T-helper 17 cell (primary cell): ENCODE results near the gene CTDP1. TPM values are rescaled to one million over a fixed set of nuclear protein-coding genes. Genes with fewer than 3 reads are reported as not detected.

ENCODE experiments used
- ATAC-seq: fragments of 150-1000 bp; cut with Tn5 transposase; 2 replicates; pipeline ENCODE4 v1.10.0; 2021; ENCODE audit warnings: mild to moderate bottlenecking, moderate library complexity
- DNase-seq, 3 donors: peaks; one replicate each; pipeline versions ENCODE4 v3.0.0 to v3.0.0-alpha.2; 2020 to 2021
- H3K9me3 ChIP-seq: one replicate; pipeline ENCODE4 v1.7.0; 2013; ENCODE audit warnings: low read length, mild to moderate bottlenecking; ENCODE audit not compliant: control insufficient read depth, poor library complexity, severe bottlenecking
- H3K27ac Mint-ChIP-seq: one replicate; pipeline ENCODE4 v1.8.0; 2022; ENCODE audit warnings: mild to moderate bottlenecking, moderate library complexity, mixed read lengths
- H3K27me3 Mint-ChIP-seq: one replicate; pipeline ENCODE4 v1.8.0; 2022; ENCODE audit warnings: mixed read lengths
- H3K36me3 Mint-ChIP-seq: one replicate; pipeline ENCODE4 v1.8.0; 2022; ENCODE audit warnings: low read depth, mixed read lengths
- H3K4me1 Mint-ChIP-seq: one replicate; pipeline ENCODE4 v1.8.0; 2022; ENCODE audit warnings: mild to moderate bottlenecking, mixed read lengths
- H3K4me3 Mint-ChIP-seq: one replicate; pipeline ENCODE4 v1.8.0; 2022; ENCODE audit warnings: mild to moderate bottlenecking, moderate library complexity, mixed read lengths
- total RNA-seq, 4 donors: library from RNA in 2 of 4; stranded (reverse) in 2 of 4; gene quantifications; one replicate each; pipeline ENCODE4 v1.2.3 and lab custom pipeline; 2022 to 2026

CTDP1 gene
- total RNA-seq, 2 donors from 2014 or later, result 61.0 to 65.1 TPM

- H3K27me3 Mint-ChIP-seq, result no peaks in the 10 kb centered on the region
- H3K27ac Mint-ChIP-seq, result peak overlapping the region; percentile 21
- peak overlapping the region; percentile 72 for H3K4me3 Mint-ChIP-seq
- ATAC-seq (no peak), DNase-seq (no peak)
- H3K36me3 Mint-ChIP-seq, result no peaks in the 10 kb centered on the region
- H3K4me1 Mint-ChIP-seq, result peaks cover 51% of the 10 kb centered on the region
- H3K9me3 ChIP-seq, result no peaks in the 10 kb centered on the region
Observed at GRCh38 chr18:79682481-79682880, 2.9 kb downstream of the CTDP1 start.

DNA sequence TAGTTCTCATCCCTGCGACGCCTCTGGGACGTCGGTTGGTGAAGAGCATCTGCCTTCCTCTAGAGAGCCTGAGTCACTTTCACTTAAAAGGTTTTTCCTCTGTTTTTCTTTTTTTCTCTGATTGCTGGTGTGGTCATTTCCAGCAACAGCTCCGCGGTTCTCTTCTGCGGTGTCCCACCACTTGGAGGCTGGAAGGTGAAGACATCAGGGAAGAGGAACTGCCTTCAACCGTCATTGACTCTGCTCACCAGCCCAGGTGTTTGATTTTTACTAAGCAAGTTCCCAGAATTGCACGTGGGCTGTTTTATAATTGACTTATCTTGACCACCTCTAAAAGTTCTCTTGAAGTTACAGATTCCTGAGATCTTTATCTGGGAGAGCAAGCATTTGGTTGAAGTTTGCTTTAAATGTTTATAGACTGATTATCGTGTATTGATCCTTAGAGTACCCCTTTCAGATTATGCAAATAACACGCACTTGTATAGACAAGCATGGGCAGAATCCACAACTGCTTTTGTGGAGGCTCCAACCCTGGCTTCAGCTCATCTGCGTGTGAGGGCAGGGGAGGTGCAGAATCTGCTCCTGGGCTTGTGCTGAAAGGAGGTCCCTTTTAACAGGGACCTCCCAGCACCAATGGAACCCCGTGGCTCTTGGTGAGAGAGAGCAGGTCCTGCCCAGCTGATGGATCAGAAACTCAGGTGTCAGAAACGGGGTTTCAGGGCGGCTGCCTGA lies 3.5 kb downstream of the CTDP1 start:
- DNase-seq, result no peak
- peak overlapping the region; percentile 21 for H3K27ac Mint-ChIP-seq
- H3K27me3 Mint-ChIP-seq, result no peaks in the 10 kb centered on the region

DNA sequence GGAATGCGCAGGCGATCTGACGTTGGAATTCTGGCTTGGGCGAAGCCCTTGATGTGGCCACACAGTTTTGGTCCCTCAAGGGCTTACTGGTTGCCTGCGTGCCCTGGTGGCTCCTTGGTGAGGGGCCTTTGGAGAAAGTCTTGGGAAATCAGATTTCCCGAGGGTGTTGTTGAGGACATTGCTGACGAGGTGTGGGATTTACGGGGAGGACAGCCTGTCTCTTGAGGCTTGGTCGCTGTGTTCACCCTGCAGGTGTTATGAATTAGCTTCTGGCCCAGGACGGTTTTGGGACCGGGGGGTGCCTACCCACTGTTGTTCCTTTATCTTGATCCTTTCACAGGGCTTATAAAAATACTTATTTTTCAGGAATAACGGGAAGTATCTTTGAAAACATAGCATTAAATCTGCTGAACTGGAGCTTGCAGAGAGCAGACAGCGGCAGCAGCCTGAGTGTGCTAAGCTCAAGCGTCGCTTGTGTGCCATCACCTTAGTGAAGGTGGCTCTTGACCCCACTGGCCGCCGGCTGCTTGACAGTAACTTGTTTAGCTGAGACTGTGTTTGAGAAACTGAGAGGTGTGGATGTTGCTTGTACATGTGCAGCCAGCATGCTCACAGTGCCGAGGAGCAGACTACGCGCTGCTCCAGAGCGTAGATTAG lies 4.2 kb downstream of the CTDP1 start:
- no peak for ATAC-seq
- H3K4me1 Mint-ChIP-seq, result peaks cover 51% of the 10 kb centered on the region
- DNase-seq, result no peak
- H3K27me3 Mint-ChIP-seq, result no peaks in the 10 kb centered on the region
- H3K4me3 Mint-ChIP-seq, result peak overlapping the region; percentile 72
- H3K9me3 ChIP-seq, result no peaks in the 10 kb centered on the region
- no peaks in the 10 kb centered on the region for H3K36me3 Mint-ChIP-seq
- peak overlapping the region; percentile 21 for H3K27ac Mint-ChIP-seq

More for the DNA sequence above, 3.5 kb downstream of the CTDP1 start:
- no peaks in the 10 kb centered on the region for H3K9me3 ChIP-seq
- H3K36me3 Mint-ChIP-seq, result no peaks in the 10 kb centered on the region
- peaks cover 53% of the 10 kb centered on the region for H3K4me1 Mint-ChIP-seq
- ATAC-seq, result no peak
- H3K4me3 Mint-ChIP-seq, result peak overlapping the region; percentile 72

DNA sequence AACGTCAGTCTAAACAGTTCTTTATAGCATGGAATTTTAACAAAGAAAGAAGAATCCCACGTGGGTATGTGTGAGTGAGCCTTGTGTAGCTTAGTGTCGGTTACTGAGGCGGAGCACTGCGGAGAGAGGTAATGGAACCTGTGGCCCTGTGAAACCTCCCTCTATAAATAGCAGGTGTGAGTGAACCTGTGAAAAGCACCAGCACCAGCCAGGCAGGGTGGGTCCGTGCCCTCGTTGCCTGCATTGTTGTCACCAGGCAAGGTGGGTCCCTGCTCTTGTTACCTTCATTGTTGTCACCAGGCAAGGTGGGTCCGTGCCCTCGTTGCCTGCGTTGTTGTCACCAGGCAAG lies 4.7 kb downstream of the CTDP1 start:
- Mint-ChIP-seq H3K4me3 (peak overlapping the region; percentile 72), H3K36me3 (no peaks in the 10 kb centered on the region), H3K4me1 (peaks cover 50% of the 10 kb centered on the region), H3K27ac (peak overlapping the region; percentile 21), H3K27me3 (no peaks in the 10 kb centered on the region)
- DNase-seq, result no peak
- H3K9me3 ChIP-seq, result no peaks in the 10 kb centered on the region
- ATAC-seq, result no peak

- DNase-seq, result no peak
- ATAC-seq, result peak; percentile 26
- H3K36me3 Mint-ChIP-seq, result no peaks in the 10 kb centered on the region
- no peak overlapping the region for H3K4me3 Mint-ChIP-seq
- H3K9me3 ChIP-seq, result no peaks in the 10 kb centered on the region
- H3K27ac Mint-ChIP-seq, result peak overlapping the region; percentile 62
- peaks cover 50% of the 10 kb centered on the region for H3K4me1 Mint-ChIP-seq
- H3K27me3 Mint-ChIP-seq, result no peaks in the 10 kb centered on the region
Observed at GRCh38 chr18:79684787-79685186, 5.2 kb downstream of the CTDP1 start.

DNA sequence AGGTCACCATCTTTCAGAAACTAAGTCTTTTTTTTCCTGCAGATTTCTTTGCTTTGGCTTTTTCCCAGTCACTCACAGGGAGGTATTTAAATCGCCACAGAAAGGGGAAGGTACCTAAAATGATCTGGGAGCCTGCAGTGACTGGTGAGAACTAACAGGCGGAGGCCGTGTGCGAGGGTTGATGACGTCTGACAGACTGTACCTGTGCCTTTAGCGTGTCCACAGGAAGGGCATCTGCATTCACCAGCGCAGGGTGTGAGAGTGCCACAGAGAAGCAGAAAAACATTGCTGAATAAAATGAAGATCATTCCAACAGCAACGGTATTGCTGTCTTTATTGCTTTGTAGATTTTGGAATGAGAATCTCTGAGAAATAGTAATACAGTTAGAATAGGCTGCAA lies 5.7 kb downstream of the CTDP1 start:
- no peaks in the 10 kb centered on the region for H3K9me3 ChIP-seq
- Mint-ChIP-seq H3K4me3 (no peak overlapping the region), H3K4me1 (peaks cover 53% of the 10 kb centered on the region), H3K36me3 (no peaks in the 10 kb centered on the region), H3K27me3 (no peaks in the 10 kb centered on the region), H3K27ac (peak overlapping the region; percentile 62)
- no peak for DNase-seq
- ATAC-seq, result peak; percentile 42

GRCh38 chr18:79685971-79686370 lies 6.4 kb downstream of the CTDP1 start:
- Mint-ChIP-seq H3K27me3 (no peaks in the 10 kb centered on the region), H3K27ac (no peak overlapping the region), H3K4me3 (no peak overlapping the region), H3K4me1 (peaks cover 52% of the 10 kb centered on the region), H3K36me3 (no peaks in the 10 kb centered on the region)
- DNase-seq (no peak), ATAC-seq (no peak)
- no peaks in the 10 kb centered on the region for H3K9me3 ChIP-seq

DNA sequence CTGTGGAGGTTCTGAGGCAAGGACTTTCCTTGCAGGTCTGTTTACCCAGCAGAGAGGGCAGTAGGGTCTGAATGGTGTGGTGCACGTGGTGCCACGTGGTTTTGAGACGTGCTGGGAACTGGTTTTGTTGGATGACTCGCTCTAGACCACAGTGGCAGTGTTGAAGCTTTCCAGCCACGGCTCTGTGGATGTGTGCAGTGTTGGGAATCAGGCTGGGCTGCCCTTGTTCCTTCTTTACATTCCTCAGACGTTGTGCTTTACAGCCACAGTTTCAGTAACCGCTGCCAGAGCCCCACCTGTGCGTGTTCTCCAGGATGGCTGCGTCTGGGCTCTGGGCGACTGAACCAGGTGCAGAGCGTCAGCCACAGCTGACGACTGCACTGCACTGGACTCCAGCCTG lies 8.2 kb downstream of the CTDP1 start:
- Mint-ChIP-seq H3K27ac (no peak overlapping the region), H3K36me3 (no peaks in the 10 kb centered on the region), H3K4me3 (no peak overlapping the region), H3K27me3 (no peaks in the 10 kb centered on the region), H3K4me1 (peaks cover 49% of the 10 kb centered on the region)
- ATAC-seq, result no peak
- DNase-seq, result no peak
- H3K9me3 ChIP-seq, result no peaks in the 10 kb centered on the region

- H3K4me1 Mint-ChIP-seq, result peaks cover 33% of the 10 kb centered on the region
- H3K9me3 ChIP-seq, result no peaks in the 10 kb centered on the region
- H3K4me3 Mint-ChIP-seq, result no peak overlapping the region
- ATAC-seq, result no peak
- no peak for DNase-seq
- H3K27me3 Mint-ChIP-seq, result no peaks in the 10 kb centered on the region
- peak overlapping the region; percentile 34 for H3K27ac Mint-ChIP-seq
- H3K36me3 Mint-ChIP-seq, result no peaks in the 10 kb centered on the region
Observed at GRCh38 chr18:79690071-79690470, 10.5 kb downstream of the CTDP1 start.

DNA sequence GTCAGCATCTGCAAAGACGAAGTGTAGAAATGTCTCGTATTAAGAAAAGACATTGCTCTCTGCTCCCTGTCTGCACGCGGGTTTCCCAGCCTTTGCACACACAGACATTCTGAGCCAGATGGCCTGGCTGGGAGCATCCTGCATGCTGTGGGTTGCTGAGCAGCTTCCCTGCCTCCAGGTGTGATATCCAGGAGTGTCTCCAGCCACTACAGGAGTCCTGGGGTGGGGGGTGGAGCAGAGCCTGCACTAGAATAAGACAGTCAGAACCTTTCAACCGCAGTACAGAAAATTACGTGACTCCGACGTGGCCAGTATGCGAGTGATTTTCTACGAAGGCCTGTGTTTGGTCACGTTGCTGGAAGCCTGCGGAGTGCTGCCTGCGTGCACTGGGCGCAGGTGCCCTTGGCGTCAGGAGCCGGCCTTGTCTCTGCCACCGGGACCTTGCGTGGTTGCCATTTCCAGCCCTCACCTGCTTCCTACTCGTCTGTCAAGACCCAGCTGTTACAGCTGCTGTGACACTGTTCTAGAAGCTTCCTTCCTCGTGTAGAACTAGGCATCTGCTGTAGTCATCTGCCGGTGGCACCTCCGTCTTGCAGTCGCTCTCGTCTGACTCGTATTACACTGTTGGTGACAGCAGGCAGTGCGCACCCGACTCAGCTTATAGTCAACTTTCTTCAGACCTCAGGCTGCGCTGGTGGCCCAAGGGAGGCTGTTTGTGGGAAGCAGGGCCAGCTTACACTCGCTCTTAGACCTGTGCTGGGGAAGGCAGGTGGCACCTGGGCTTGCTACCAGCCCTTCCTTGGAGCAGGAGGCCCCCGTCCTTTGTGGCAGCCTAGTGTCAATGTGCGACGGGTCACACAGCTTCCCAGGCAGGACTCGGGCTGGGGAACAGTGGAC lies 11.2 kb downstream of the CTDP1 start:
- Mint-ChIP-seq H3K4me1 (peaks cover 28% of the 10 kb centered on the region), H3K27ac (peak overlapping the region; percentile 34)

DNA sequence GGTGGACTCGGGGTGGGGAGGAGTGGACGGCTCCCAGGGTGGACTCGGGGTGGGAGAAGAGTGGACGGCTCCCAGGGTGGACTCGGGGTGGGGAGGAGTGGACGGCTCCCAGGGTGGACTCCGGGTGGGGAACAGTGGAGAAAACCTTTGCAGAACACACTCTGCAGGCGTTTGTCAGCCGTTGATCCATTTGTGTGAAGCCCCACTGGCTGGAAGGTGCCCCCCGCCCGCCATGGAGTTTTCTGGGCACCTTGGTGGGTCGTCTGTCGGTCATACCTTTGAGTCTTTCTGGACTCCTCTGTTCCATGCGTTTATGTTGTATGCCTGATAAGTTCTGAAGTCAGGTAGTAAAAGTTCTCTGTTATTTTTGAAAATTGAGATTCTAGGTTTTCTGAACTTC lies 12.5 kb downstream of the CTDP1 start:
- Mint-ChIP-seq H3K4me3 (peak overlapping the region; percentile 57), H3K27ac (peak overlapping the region; percentile 49), H3K4me1 (peaks cover 22% of the 10 kb centered on the region), H3K27me3 (no peaks in the 10 kb centered on the region), H3K36me3 (no peaks in the 10 kb centered on the region)
- H3K9me3 ChIP-seq, result no peaks in the 10 kb centered on the region
- DNase-seq, result no peak
- no peak for ATAC-seq

More for the DNA sequence above, 11.2 kb downstream of the CTDP1 start:
- no peak overlapping the region for H3K4me3 Mint-ChIP-seq
- no peak for DNase-seq
- H3K27me3 Mint-ChIP-seq, result no peaks in the 10 kb centered on the region
- no peaks in the 10 kb centered on the region for H3K36me3 Mint-ChIP-seq
- no peaks in the 10 kb centered on the region for H3K9me3 ChIP-seq
- ATAC-seq, result no peak

DNA sequence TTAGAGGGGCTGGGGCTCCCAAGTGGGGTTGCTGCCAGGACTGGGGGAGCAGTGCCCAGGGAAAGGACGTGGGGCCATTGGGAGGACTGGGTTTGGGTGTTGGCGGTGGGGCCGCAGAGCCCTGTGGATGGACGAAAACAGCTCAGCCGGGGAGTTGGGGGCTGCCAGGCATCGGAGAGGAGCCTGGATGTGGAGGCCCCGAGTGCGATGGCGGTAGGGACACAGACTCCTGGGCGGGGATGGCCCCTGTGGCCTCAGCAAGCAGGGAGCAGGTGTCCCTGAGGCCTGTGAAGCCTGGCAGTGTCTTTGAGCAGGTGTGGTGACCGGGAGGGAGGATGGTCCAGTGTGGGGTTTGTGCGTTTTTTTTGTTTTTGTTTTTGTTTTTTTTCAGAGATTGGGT lies 13.3 kb downstream of the CTDP1 start:
- Mint-ChIP-seq H3K36me3 (no peaks in the 10 kb centered on the region), H3K4me1 (peaks cover 20% of the 10 kb centered on the region), H3K4me3 (no peak overlapping the region), H3K27ac (peak overlapping the region; percentile 49), H3K27me3 (no peaks in the 10 kb centered on the region)
- ATAC-seq, result no peak
- no peak for DNase-seq
- no peaks in the 10 kb centered on the region for H3K9me3 ChIP-seq

- H3K4me1 Mint-ChIP-seq, result peaks cover 20% of the 10 kb centered on the region
- no peak overlapping the region for H3K4me3 Mint-ChIP-seq
- DNase-seq (no peak), ATAC-seq (no peak)
- H3K9me3 ChIP-seq, result no peaks in the 10 kb centered on the region
- H3K27me3 Mint-ChIP-seq, result no peaks in the 10 kb centered on the region
- peaks cover 2% of the 10 kb centered on the region for H3K36me3 Mint-ChIP-seq
- H3K27ac Mint-ChIP-seq, result peak overlapping the region; percentile 49
Observed at GRCh38 chr18:79693561-79694205, 14.1 kb downstream of the CTDP1 start.
